Neural cell (in vitro differentiated cells): ENCODE data around the gene RHAG. TPM values are rescaled to one million over a fixed set of nuclear protein-coding genes. Genes with fewer than 3 reads are reported as not detected.

Experiments
- H2AFZ ChIP-seq: fragments of 200-600, 300-800 bp; sonication (generic), shearing (Covaris generic); 2 replicates; pipeline ENCODE4 v1.6.0; 2014; ENCODE audit warnings: low read depth, mild to moderate bottlenecking, antibody characterized with exemption, low read length, moderate library complexity
- H3F3A ChIP-seq: fragments of 200-600 bp; shearing (Covaris generic); 2 replicates; pipeline ENCODE4 v1.6.1; 2016; ENCODE audit warnings: mild to moderate bottlenecking, moderate library complexity, mixed read lengths, antibody characterized with exemption, low read length; ENCODE audit not compliant: insufficient read depth, poor library complexity, severe bottlenecking
- H3K27ac ChIP-seq: fragments of 200-600, 300-800 bp; sonication (generic), shearing (Covaris generic); 2 replicates; pipeline ENCODE4 v1.5.1; 2014; ENCODE audit warnings: mild to moderate bottlenecking, low read length, moderate library complexity
- H3K27me3 ChIP-seq: fragments of 300-800, 200-600 bp; sonication (generic), shearing (Covaris generic); 2 replicates; pipeline ENCODE4 v1.6.0; 2014; ENCODE audit warnings: mild to moderate bottlenecking, low read depth, low read length, moderate library complexity; ENCODE audit not compliant: insufficient read depth
- H3K36me3 ChIP-seq: fragments of 300-800, 200-600 bp; sonication (generic), shearing (Covaris generic); 2 replicates; pipeline ENCODE4 v1.5.1; 2014; ENCODE audit warnings: mild to moderate bottlenecking, antibody characterized with exemption, low read length, moderate library complexity; ENCODE audit not compliant: insufficient read depth
- H3K4me2 ChIP-seq: fragments of 300-800, 200-600 bp; sonication (generic), shearing (Covaris generic); 2 replicates; pipeline ENCODE4 v1.6.0; 2014; ENCODE audit warnings: mild to moderate bottlenecking, low read length
- H3K4me3 ChIP-seq: fragments of 300-800, 200-600 bp; sonication (generic), shearing (Covaris generic); 2 replicates; pipeline ENCODE4 v1.5.1; 2014; ENCODE audit warnings: mild to moderate bottlenecking, low read length, moderate library complexity
- H3K79me2 ChIP-seq: fragments of 200-600 bp; shearing (Covaris generic); replicated peaks from 2 replicates; pipeline ENCODE4 v1.6.0; 2014; ENCODE audit warnings: mild to moderate bottlenecking, low read length, moderate library complexity; ENCODE audit not compliant: insufficient read depth
- H3K9ac ChIP-seq: fragments of 300-800, 200-600 bp; sonication (generic), shearing (Covaris generic); 2 replicates; pipeline ENCODE4 v1.6.1; 2016; ENCODE audit warnings: mild to moderate bottlenecking, low read length, mixed read lengths
- H3K9me2 ChIP-seq: fragments of 200-600 bp; shearing (Covaris generic); 2 replicates; pipeline ENCODE4 v1.6.1; 2016; ENCODE audit warnings: mild to moderate bottlenecking, low read length, mixed read lengths; ENCODE audit not compliant: insufficient read depth
- H3K9me3 ChIP-seq: fragments of 200-600, 300-800 bp; sonication (generic), shearing (Covaris generic); 2 replicates; pipeline ENCODE4 v1.6.1; 2016; ENCODE audit warnings: mild to moderate bottlenecking, mixed run types, low read length, moderate library complexity, mixed read lengths
- H4K20me1 ChIP-seq: fragments of 200-600 bp; shearing (Covaris generic); 2 replicates; pipeline ENCODE4 v1.6.1; 2016; ENCODE audit warnings: mild to moderate bottlenecking, mixed run types; ENCODE audit not compliant: insufficient read depth
- EP300 ChIP-seq: fragments of 450-650 bp; conservative IDR thresholded peaks from 2 replicates; pipeline ENCODE4 v1.6.1; 2014; ENCODE audit warnings: antibody characterized with exemption, mild to moderate bottlenecking, moderate library complexity; ENCODE audit not compliant: poor library complexity, severe bottlenecking
- EZH2 ChIP-seq: fragments of 200-600, 300-800 bp; shearing (Covaris generic), sonication (generic); IDR thresholded peaks from 2 replicates; pipeline ENCODE4 v1.6.1; 2014; ENCODE audit warnings: antibody characterized with exemption, low read length, borderline replicate concordance, mild to moderate bottlenecking; ENCODE audit not compliant: insufficient read depth, poor library complexity, severe bottlenecking
- MXI1 ChIP-seq: fragments of 450-650 bp; conservative IDR thresholded peaks from 2 replicates; pipeline ENCODE4 v1.6.1; 2014; ENCODE audit warnings: antibody characterized with exemption, mild to moderate bottlenecking; ENCODE audit not compliant: poor library complexity, severe bottlenecking
- POLR2AphosphoS5 ChIP-seq: IDR thresholded peaks from 2 replicates; pipeline ENCODE4 v1.6.1; 2012
- RAD21 ChIP-seq: fragments of 450-650 bp; conservative IDR thresholded peaks from 2 replicates; pipeline ENCODE4 v1.6.1; 2014; ENCODE audit warnings: antibody characterized with exemption, mild to moderate bottlenecking, moderate library complexity
- SMC3 ChIP-seq: fragments of 450-650 bp; conservative IDR thresholded peaks from 2 replicates; pipeline ENCODE4 v1.6.1; 2014; ENCODE audit warnings: antibody characterized with exemption, mild to moderate bottlenecking, moderate library complexity; ENCODE audit not compliant: poor library complexity
- TAF1 ChIP-seq: IDR thresholded peaks from 2 replicates; pipeline ENCODE4 v1.6.1; 2012; ENCODE audit warnings: low read depth
- polyA plus RNA-seq: library from polyadenylated mRNA; depleted of rRNA; stranded (reverse); fragments of >200 nt; gene quantifications from 2 replicates; pipeline ENCODE4 v1.2.3, GENCODE V29; 2014
- TF ChIP-seq, protein P1 (sequence below): fragments of 450-650 bp; IDR thresholded peaks from 2 replicates; pipeline ENCODE4 v1.5.1; 2014; ENCODE audit warnings: antibody characterized with exemption, mild to moderate bottlenecking, moderate library complexity; ENCODE audit not compliant: poor library complexity, severe bottlenecking
- TF ChIP-seq, protein P2 (sequence below): IDR thresholded peaks from 2 replicates; pipeline ENCODE4 v1.6.1; 2012; ENCODE audit warnings: borderline replicate concordance

Gene RHAG
- polyA plus RNA-seq, 1 donor from 2014 or later = not detected

DNA sequence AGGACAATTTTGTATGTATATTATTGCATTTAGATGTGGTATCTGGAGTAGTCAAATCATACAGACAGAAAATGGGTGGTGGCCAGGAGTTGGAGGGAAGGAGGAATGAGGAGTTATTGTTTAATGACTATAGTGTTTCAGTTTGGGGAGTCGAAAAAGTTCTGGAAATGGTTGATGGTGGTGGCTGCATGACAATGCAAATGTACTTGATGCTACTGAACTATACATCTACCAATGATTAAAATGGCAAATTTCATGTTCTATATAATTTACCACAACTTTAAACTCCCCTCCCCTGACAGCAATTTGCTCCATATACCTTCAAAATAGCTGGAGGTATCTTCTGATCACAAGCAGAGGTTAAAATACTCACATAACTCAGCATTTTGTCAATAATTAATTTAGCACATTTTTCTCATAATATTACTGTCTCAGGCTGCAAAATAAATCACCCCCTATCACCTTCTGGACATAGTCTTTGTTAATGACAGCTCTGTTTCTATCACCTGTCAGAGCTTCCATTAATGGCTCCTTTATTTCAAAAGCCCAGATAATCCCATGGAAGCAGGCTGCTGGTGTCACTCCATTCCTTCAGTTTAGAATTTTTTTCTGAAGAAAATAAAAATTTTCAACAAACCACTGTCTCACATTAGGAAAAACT, 25.7 kb upstream of the RHAG start:
- Histone ChIP-seq H2AFZ (no peak overlapping the region), H3K4me3 (no peak overlapping the region), H3K79me2 (no peaks in the 10 kb centered on the region), H3K9ac (no peak overlapping the region), H3K9me3 (no peaks in the 10 kb centered on the region), H3K27me3 (no peaks in the 10 kb centered on the region), H3K36me3 (no peaks in the 10 kb centered on the region), H4K20me1 (no peaks in the 10 kb centered on the region), H3K4me2 (no peak overlapping the region), H3K9me2 (no peaks in the 10 kb centered on the region), H3K27ac (no peak overlapping the region), H3F3A (no peaks in the 10 kb centered on the region)
- TF ChIP-seq RAD21 (no peak), POLR2AphosphoS5 (no peak), EZH2 (no peak), TAF1 (no peak), SMC3 (no peak), MXI1 (no peak), EP300 (no peak)
- TF ChIP-seq, protein P1, sequence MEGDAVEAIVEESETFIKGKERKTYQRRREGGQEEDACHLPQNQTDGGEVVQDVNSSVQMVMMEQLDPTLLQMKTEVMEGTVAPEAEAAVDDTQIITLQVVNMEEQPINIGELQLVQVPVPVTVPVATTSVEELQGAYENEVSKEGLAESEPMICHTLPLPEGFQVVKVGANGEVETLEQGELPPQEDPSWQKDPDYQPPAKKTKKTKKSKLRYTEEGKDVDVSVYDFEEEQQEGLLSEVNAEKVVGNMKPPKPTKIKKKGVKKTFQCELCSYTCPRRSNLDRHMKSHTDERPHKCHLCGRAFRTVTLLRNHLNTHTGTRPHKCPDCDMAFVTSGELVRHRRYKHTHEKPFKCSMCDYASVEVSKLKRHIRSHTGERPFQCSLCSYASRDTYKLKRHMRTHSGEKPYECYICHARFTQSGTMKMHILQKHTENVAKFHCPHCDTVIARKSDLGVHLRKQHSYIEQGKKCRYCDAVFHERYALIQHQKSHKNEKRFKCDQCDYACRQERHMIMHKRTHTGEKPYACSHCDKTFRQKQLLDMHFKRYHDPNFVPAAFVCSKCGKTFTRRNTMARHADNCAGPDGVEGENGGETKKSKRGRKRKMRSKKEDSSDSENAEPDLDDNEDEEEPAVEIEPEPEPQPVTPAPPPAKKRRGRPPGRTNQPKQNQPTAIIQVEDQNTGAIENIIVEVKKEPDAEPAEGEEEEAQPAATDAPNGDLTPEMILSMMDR = no peak
- TF ChIP-seq, protein P2, sequence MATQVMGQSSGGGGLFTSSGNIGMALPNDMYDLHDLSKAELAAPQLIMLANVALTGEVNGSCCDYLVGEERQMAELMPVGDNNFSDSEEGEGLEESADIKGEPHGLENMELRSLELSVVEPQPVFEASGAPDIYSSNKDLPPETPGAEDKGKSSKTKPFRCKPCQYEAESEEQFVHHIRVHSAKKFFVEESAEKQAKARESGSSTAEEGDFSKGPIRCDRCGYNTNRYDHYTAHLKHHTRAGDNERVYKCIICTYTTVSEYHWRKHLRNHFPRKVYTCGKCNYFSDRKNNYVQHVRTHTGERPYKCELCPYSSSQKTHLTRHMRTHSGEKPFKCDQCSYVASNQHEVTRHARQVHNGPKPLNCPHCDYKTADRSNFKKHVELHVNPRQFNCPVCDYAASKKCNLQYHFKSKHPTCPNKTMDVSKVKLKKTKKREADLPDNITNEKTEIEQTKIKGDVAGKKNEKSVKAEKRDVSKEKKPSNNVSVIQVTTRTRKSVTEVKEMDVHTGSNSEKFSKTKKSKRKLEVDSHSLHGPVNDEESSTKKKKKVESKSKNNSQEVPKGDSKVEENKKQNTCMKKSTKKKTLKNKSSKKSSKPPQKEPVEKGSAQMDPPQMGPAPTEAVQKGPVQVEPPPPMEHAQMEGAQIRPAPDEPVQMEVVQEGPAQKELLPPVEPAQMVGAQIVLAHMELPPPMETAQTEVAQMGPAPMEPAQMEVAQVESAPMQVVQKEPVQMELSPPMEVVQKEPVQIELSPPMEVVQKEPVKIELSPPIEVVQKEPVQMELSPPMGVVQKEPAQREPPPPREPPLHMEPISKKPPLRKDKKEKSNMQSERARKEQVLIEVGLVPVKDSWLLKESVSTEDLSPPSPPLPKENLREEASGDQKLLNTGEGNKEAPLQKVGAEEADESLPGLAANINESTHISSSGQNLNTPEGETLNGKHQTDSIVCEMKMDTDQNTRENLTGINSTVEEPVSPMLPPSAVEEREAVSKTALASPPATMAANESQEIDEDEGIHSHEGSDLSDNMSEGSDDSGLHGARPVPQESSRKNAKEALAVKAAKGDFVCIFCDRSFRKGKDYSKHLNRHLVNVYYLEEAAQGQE = no peak

DNA sequence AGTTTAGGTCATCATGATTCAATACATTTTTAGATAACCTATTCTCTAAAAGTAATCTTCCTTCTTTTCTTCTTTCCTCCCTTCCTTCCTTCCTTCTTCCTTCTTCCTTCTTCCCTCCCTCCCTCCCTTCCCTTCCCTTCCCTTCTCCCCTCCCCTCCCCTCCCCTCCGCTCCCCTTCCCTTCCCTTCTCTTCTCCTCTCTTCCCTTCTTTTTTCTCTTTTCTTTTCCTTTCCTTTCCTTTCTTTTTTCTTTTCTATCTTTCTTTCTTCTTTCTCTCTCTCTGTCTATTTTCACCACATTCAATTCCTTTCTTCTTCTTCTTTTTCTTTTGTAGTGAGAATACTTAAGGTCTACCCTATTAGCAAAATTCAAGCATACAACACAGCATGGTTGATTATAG, 17.3 kb upstream of the RHAG start:
- Histone ChIP-seq H3K4me2 (no peak overlapping the region), H3K9me2 (no peaks in the 10 kb centered on the region)
- TF ChIP-seq EP300 = no peak
- TF ChIP-seq, protein P2 = no peak
- no peak for TF ChIP-seq TAF1
- TF ChIP-seq SMC3 = no peak
- no peak for TF ChIP-seq EZH2
- TF ChIP-seq MXI1 = no peak
- TF ChIP-seq, protein P1 = no peak
- no peak for TF ChIP-seq POLR2AphosphoS5
- TF ChIP-seq RAD21 = no peak

More for the DNA sequence above, 17.3 kb upstream of the RHAG start:
- Histone ChIP-seq H3K27me3 (no peaks in the 10 kb centered on the region), H3K9me3 (no peaks in the 10 kb centered on the region), H3K27ac (no peak overlapping the region), H2AFZ (no peak overlapping the region), H3F3A (no peaks in the 10 kb centered on the region), H3K36me3 (no peaks in the 10 kb centered on the region), H3K4me3 (no peak overlapping the region), H3K79me2 (no peaks in the 10 kb centered on the region), H3K9ac (no peak overlapping the region), H4K20me1 (no peaks in the 10 kb centered on the region)
